Breast epithelium (tissue), 3 donors: ENCODE data around the gene MAP3K2.

Experiments
- POLR2AphosphoS5 ChIP-seq, 3 donors: sonication (generic); formaldehyde crosslinking; IDR thresholded peaks; one replicate each; pipeline ENCODE4 v1.6.1; 2017; ENCODE audit warnings: antibody characterized with exemption in 3 of 3
- TF ChIP-seq, protein P1 (sequence below), 3 donors: fragments of 450-650 bp; IDR thresholded peaks; one replicate each; pipeline ENCODE4 v1.5.1; 2016 to 2017; ENCODE audit warnings: antibody characterized with exemption in 3 of 3, mild to moderate bottlenecking in 3 of 3, moderate library complexity in 3 of 3

DNA sequence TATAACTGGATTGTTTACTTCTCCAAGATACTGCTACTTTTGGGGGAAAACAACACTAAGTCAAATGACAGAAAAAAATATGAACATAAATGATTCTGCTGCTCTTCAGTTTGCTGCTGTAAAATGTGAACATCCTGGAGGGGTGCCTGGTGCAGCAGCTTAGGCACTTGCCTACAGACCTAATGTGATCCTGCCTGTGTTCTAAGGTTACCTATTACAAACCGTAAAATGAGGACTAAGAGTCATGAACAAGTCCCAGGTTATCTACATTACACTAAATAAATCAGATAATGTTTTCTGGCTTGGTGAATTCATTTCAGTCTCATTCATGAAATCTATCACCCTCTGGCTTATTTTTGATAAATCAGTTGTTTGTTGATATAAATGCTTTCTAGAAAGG is 55.4 kb downstream of the MAP3K2 start:
- TF ChIP-seq, protein P1, sequence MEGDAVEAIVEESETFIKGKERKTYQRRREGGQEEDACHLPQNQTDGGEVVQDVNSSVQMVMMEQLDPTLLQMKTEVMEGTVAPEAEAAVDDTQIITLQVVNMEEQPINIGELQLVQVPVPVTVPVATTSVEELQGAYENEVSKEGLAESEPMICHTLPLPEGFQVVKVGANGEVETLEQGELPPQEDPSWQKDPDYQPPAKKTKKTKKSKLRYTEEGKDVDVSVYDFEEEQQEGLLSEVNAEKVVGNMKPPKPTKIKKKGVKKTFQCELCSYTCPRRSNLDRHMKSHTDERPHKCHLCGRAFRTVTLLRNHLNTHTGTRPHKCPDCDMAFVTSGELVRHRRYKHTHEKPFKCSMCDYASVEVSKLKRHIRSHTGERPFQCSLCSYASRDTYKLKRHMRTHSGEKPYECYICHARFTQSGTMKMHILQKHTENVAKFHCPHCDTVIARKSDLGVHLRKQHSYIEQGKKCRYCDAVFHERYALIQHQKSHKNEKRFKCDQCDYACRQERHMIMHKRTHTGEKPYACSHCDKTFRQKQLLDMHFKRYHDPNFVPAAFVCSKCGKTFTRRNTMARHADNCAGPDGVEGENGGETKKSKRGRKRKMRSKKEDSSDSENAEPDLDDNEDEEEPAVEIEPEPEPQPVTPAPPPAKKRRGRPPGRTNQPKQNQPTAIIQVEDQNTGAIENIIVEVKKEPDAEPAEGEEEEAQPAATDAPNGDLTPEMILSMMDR (IDR thresholded peaks at IDR 0.05), result no peak
- TF ChIP-seq POLR2AphosphoS5 (IDR thresholded peaks at IDR 0.05), result no peak
